MM.1S (cell line): ENCODE measurements around the gene JAGN1.
A peak's percentile ranks its signal among the peaks of the same experiment; 100 is the strongest.
"Not testable (repeated sequence)": the region's sequence is repeated elsewhere in the genome, so short reads cannot be mapped to it uniquely, and the experiment has no call there.

ENCODE experiments used
- DNase-seq: peaks from one replicate; pipeline ENCODE4 v3.0.0-alpha.2; 2015
- H2AFZ ChIP-seq: fragments of 300-600 bp; sonication (generic); 2 replicates; pipeline ENCODE4 v1.6.0; 2016; ENCODE audit warnings: antibody characterized with exemption, low read length
- H3F3A ChIP-seq: fragments of 300-600 bp; sonication (generic); 2 replicates; pipeline ENCODE4 v1.6.1; 2016; ENCODE audit warnings: mild to moderate bottlenecking, antibody characterized with exemption, low read length, moderate library complexity, mixed read lengths; ENCODE audit not compliant: insufficient read depth
- H3K27ac ChIP-seq: fragments of 300-600 bp; sonication (generic); 2 replicates; pipeline ENCODE4 v1.5.1; 2016; ENCODE audit warnings: mild to moderate bottlenecking, low read length
- H3K27me3 ChIP-seq: fragments of 300-600 bp; sonication (generic); replicated peaks from 2 replicates; pipeline ENCODE4 v1.6.0; 2016; ENCODE audit warnings: low read length; ENCODE audit not compliant: insufficient read depth
- H3K36me3 ChIP-seq: fragments of 300-600 bp; sonication (generic); replicated peaks from 2 replicates; pipeline ENCODE4 v1.6.1; 2016; ENCODE audit warnings: mild to moderate bottlenecking, low read length, mixed read lengths; ENCODE audit not compliant: insufficient read depth
- H3K4me1 ChIP-seq: fragments of 300-600 bp; sonication (generic); 2 replicates; pipeline ENCODE4 v1.6.1; 2016; ENCODE audit warnings: low read length, mixed read lengths
- H3K4me2 ChIP-seq: fragments of 300-600 bp; sonication (generic); 2 replicates; pipeline ENCODE4 v1.6.0; 2016; ENCODE audit warnings: low read depth, low read length
- H3K4me3 ChIP-seq: fragments of 300-600 bp; sonication (generic); 2 replicates; pipeline ENCODE4 v1.5.1; 2016; ENCODE audit warnings: low read length, mixed read lengths
- H3K79me2 ChIP-seq: fragments of 300-600 bp; sonication (generic); 2 replicates; pipeline ENCODE4 v1.6.1; 2016; ENCODE audit warnings: mixed run types, low read length, mixed read lengths
- H3K9ac ChIP-seq: fragments of 300-600 bp; sonication (generic); 2 replicates; pipeline ENCODE4 v1.6.1; 2016; ENCODE audit warnings: low read length, mixed read lengths
- H3K9me2 ChIP-seq: fragments of 300-600 bp; sonication (generic); replicated peaks from 2 replicates; pipeline ENCODE4 v1.6.1; 2016; ENCODE audit warnings: mild to moderate bottlenecking, low read length, mixed read lengths; ENCODE audit not compliant: insufficient read depth
- H3K9me3 ChIP-seq: fragments of 300-600 bp; sonication (generic); replicated peaks from 2 replicates; pipeline ENCODE4 v1.6.1; 2016; ENCODE audit warnings: mild to moderate bottlenecking, low read length, mixed read lengths; ENCODE audit not compliant: insufficient read depth
- H4K20me1 ChIP-seq: fragments of 300-600 bp; sonication (generic); 2 replicates; pipeline ENCODE4 v1.6.1; 2016; ENCODE audit warnings: mild to moderate bottlenecking, low read length, moderate library complexity, mixed read lengths; ENCODE audit not compliant: insufficient read depth
- EZH2 ChIP-seq: fragments of 300-600 bp; sonication (generic); optimal IDR thresholded peaks from 2 replicates; pipeline ENCODE3; 2017; ENCODE audit warnings: low read depth, mild to moderate bottlenecking, antibody characterized with exemption, low read length, mixed read lengths
- EZH2phosphoT487 ChIP-seq: fragments of 300-600 bp; sonication (generic); IDR thresholded peaks from 2 replicates; pipeline ENCODE4 v1.6.1; 2018; ENCODE audit warnings: antibody characterized with exemption, low read length
- TF ChIP-seq, protein P1 (sequence below): fragments of 300-600 bp; sonication (generic); IDR thresholded peaks from 2 replicates; pipeline ENCODE4 v1.5.1; 2016; ENCODE audit warnings: antibody characterized with exemption, low read length, mixed read lengths

The JAGN1 gene

DNA sequence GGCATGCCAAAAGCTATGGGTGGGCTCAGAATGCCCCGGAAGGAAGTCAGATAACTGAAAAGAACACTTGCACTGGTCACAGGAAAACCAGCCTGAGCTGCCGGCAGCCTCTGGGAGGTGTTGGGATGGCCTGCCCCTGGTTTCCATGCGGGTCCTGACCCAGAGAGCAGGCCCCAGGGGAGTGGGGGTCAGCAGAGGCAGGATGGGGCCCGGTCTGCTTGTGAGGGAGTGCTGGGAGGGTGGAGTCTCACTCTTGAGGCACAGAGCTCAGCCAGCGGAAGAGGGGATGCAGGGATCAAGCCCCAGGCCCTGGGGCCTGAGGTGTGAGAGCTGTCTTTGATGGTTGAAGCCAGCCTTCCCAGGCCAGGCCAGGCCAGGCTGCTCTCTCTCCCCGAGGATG lies 44.2 kb upstream of the JAGN1 start:
- H3K27ac ChIP-seq, result no peak overlapping the region
- no peak for DNase-seq
- no peak overlapping the region for H3K4me3 ChIP-seq
- H4K20me1 ChIP-seq, result no peaks in the 10 kb centered on the region
- H3K4me2 ChIP-seq, result no peak overlapping the region
- TF ChIP-seq, protein P1, sequence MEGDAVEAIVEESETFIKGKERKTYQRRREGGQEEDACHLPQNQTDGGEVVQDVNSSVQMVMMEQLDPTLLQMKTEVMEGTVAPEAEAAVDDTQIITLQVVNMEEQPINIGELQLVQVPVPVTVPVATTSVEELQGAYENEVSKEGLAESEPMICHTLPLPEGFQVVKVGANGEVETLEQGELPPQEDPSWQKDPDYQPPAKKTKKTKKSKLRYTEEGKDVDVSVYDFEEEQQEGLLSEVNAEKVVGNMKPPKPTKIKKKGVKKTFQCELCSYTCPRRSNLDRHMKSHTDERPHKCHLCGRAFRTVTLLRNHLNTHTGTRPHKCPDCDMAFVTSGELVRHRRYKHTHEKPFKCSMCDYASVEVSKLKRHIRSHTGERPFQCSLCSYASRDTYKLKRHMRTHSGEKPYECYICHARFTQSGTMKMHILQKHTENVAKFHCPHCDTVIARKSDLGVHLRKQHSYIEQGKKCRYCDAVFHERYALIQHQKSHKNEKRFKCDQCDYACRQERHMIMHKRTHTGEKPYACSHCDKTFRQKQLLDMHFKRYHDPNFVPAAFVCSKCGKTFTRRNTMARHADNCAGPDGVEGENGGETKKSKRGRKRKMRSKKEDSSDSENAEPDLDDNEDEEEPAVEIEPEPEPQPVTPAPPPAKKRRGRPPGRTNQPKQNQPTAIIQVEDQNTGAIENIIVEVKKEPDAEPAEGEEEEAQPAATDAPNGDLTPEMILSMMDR, result no peak
- no peak for TF ChIP-seq EZH2
- TF ChIP-seq EZH2phosphoT487, result no peak
- no peak overlapping the region for H2AFZ ChIP-seq
- no peak overlapping the region for H3K9ac ChIP-seq
- peaks cover 5% of the 10 kb centered on the region; the same call in 1 of the 2 replicates for H3F3A ChIP-seq
- H3K79me2 ChIP-seq, result 0 out of 2 replicates have a peak, but pooled peaks cover 13% of the 10 kb centered on the region
- H3K4me1 ChIP-seq, result peaks cover 4% of the 10 kb centered on the region; the same call in 1 of the 2 replicates
- no peaks in the 10 kb centered on the region for H3K27me3 ChIP-seq
- no peaks in the 10 kb centered on the region for H3K36me3 ChIP-seq
- H3K9me2 ChIP-seq, result no peaks in the 10 kb centered on the region
- no peaks in the 10 kb centered on the region for H3K9me3 ChIP-seq

DNA sequence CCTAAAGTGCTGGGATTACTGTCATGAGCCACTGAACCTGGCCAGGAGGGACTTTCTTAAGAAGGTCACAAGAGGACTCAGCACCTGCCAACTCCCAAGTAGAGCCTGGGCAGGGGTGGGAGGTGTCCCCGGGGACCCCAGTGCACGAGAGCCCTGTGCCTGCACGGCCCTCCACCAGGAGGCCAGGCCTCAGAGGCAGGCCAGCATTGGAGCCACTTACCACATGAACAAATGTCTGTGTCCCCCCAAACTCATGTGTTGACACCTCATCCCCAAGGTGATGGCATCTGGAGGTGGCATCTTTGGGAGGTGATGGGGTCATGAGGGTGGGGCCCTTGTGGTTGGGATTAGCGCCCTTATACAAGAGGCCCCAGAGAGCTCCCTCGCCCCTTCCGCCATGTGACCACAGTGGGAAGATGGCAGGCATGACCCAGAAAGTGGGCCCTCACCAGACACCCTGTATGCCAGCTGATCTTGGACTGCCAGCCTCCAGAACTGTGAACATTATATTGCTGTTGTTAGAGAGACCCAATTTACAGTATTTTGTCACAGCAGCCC lies 43.4 kb upstream of the JAGN1 start:
- TF ChIP-seq, protein P1, result no peak
- TF ChIP-seq EZH2 (no peak), EZH2phosphoT487 (no peak)
- Histone ChIP-seq H3K27ac (no peak overlapping the region), H4K20me1 (no peaks in the 10 kb centered on the region), H3K27me3 (no peaks in the 10 kb centered on the region), H3F3A (peaks cover 5% of the 10 kb centered on the region; the same call in 1 of the 2 replicates), H3K36me3 (no peaks in the 10 kb centered on the region), H3K4me3 (no peak overlapping the region), H3K4me1 (peaks cover 4% of the 10 kb centered on the region; the same call in 1 of the 2 replicates), H3K9me2 (no peaks in the 10 kb centered on the region), H3K9ac (no peak overlapping the region), H3K79me2 (0 out of 2 replicates have a peak, but pooled peaks cover 13% of the 10 kb centered on the region), H3K9me3 (no peaks in the 10 kb centered on the region), H2AFZ (no peak overlapping the region), H3K4me2 (no peak overlapping the region)
- DNase-seq, result no peak

DNA sequence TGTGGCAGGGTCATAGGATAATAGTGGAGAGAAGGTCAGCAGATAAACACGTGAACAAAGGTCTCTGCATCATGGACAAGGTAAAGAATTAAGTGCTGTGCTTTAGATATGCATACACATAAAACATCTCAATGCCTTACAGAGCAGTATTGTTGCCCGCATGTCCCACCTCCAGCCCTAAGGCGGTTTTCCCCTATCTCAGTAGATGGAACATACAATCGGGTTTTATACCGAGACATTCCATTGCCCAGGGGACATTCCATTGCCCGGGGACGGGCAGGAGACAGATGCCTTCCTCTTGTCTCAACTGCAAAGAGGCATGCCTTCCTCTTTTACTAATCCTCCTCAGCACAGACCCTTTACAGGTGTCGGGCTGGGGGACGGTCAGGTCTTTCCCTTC lies 42.5 kb upstream of the JAGN1 start:
- H3K79me2 ChIP-seq, result not testable (repeated sequence)

DNA sequence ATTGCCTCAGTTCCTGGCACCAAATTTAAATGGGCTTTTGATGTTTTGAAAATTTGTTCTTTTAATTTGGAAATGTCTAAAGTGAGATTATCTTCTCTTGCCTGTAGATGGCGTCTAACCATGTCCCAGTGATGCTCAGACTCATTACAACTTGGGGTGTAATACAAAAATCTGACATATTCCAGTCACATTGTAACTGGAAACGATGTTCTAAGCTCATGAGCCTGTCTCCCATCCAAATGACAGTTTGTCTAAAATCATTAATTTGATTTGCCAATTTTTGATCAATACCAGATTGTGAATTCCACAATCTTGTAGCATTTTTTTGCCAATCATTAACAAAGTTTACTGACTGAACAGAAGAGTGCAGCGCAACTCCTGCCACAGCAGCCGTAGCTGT lies 41.5 kb upstream of the JAGN1 start:
- not testable (repeated sequence) for H3K9ac ChIP-seq, H3K4me1 ChIP-seq, H3K4me2 ChIP-seq, H3K27ac ChIP-seq, H3K4me3 ChIP-seq, H4K20me1 ChIP-seq, H3K27me3 ChIP-seq, H3F3A ChIP-seq, H3K9me2 ChIP-seq, H3K79me2 ChIP-seq, H2AFZ ChIP-seq, H3K36me3 ChIP-seq, H3K9me3 ChIP-seq
- TF ChIP-seq, protein P1, result peak; percentile 41
- peak; percentile 37 for DNase-seq

More for the DNA sequence above, 42.5 kb upstream of the JAGN1 start:
- H3K9me2 ChIP-seq, H3K27ac ChIP-seq, DNase-seq, H3F3A ChIP-seq, H3K4me1 ChIP-seq, H3K36me3 ChIP-seq, H2AFZ ChIP-seq, H3K27me3 ChIP-seq, H3K9ac ChIP-seq, H4K20me1 ChIP-seq, H3K4me2 ChIP-seq, H3K9me3 ChIP-seq, H3K4me3 ChIP-seq: not testable (repeated sequence)

DNA sequence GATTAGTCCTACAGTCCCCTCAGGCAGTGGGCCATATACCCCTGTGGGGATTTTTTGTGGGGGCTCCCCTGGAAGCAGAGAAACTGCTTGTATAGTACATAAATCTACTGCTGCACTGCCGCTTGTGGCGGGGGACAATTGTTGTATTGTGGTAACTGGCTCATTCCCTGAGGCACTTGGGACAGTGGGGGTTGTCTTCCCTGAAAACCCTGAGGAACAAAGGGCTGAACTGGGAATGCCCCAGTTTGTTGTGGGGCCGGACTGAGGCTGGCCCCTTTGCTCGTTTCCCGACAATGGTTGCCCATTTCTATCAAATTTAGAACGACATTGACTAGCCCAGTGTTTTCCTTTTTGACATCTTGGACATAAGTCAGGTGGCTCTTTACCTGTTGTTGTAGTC lies 39.0 kb upstream of the JAGN1 start:
- not testable (repeated sequence) for H3K9me3 ChIP-seq, H3K4me3 ChIP-seq, H3F3A ChIP-seq, H3K9ac ChIP-seq, H3K27me3 ChIP-seq, H3K4me2 ChIP-seq, DNase-seq, H3K4me1 ChIP-seq, H3K36me3 ChIP-seq, H3K9me2 ChIP-seq, H2AFZ ChIP-seq, H3K27ac ChIP-seq, H4K20me1 ChIP-seq, H3K79me2 ChIP-seq

DNA sequence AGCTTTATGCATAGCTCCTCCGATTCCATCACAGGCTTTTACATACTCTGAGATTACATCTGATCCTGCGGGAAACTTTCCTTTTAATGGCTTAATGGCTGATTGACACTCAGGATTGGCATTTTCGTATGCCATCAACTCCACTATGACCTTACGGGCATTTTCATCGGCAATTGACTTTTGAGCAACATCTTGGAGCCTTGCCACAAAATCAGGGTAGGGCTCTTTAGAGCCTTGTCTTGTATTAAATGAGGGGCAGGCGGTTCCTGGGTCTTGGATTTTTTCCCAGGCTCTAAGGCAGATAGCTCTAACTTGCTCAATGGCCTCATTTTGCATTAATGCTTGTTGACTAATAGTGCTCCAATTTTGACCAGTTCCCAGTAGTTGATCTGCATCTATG lies 38.5 kb upstream of the JAGN1 start:
- not testable (repeated sequence) for H3K27ac ChIP-seq, H3K79me2 ChIP-seq, H3K9me3 ChIP-seq, H3F3A ChIP-seq, H3K4me1 ChIP-seq, H3K9me2 ChIP-seq, H3K36me3 ChIP-seq, H3K9ac ChIP-seq, H3K4me3 ChIP-seq, DNase-seq, H3K4me2 ChIP-seq, H3K27me3 ChIP-seq, H2AFZ ChIP-seq, H4K20me1 ChIP-seq
